ENCODE data around the gene SLC17A9. TPM values are rescaled to one million over a fixed set of nuclear protein-coding genes. Genes with fewer than 3 reads are reported as not detected.

Gene SLC17A9
- total and polyA plus RNA-seq, 2 donors (not counting 1 experiment from before 2014, with no cell fraction given), result 33.0 to 141 TPM

- Histone ChIP-seq H3K79me2 (ENCODE audit: control insufficient read depth, insufficient read depth, low read length) (no peaks in the 10 kb centered on the region), H3K4me3 (ENCODE audit: control extremely low read depth in 1 of 5, extremely low read depth in 1 of 5, insufficient read depth in 1 of 5, low read depth in 2 of 5, low read length in 4 of 5) (peak overlapping the region in 1 of 5 experiments; percentile 54), H3K4me1 (ENCODE audit: control insufficient read depth in 2 of 2, insufficient read depth in 2 of 2, low read length in 2 of 2) (peaks cover 57 to 58% of the 10 kb centered on the region in 2 donors), H3K9me3 (ENCODE audit: control extremely low read depth in 1 of 3, control insufficient read depth in 2 of 3, insufficient read depth in 1 of 3, low read length in 2 of 3) (peaks cover 0 to 37% (median 0%) of the 10 kb centered on the region in 3 donors), H3K36me3 (replicated peaks in 1 of 2; ENCODE audit: control extremely low read depth in 1 of 2, control insufficient read depth in 1 of 2, extremely low read depth in 1 of 2, insufficient read depth in 2 of 2, low read length in 1 of 2) (no peaks in the 10 kb centered on the region), H3K27ac (ENCODE audit: low read length in 2 of 2) (no peak overlapping the region), H2AFZ (ENCODE audit: insufficient read depth, low read depth, low read length, poor library complexity, severe bottlenecking) (no peak overlapping the region), H3K27me3 (replicated peaks in 1 of 4; ENCODE audit: control extremely low read depth in 1 of 4, control insufficient read depth in 3 of 4, insufficient read depth in 4 of 4, low read length in 3 of 4) (peaks cover 0 to 91% (median 49%) of the 10 kb centered on the region in 4 experiments), H4K20me1 (ENCODE audit: control insufficient read depth, insufficient read depth, low read length, poor library complexity, severe bottlenecking) (peaks cover 7% of the 10 kb centered on the region), H3K4me2 (replicated peaks; ENCODE audit: low read depth, low read length, poor library complexity, severe bottlenecking) (peak overlapping the region; percentile 86), H3K9ac (ENCODE audit: low read length) (peak overlapping the region; percentile 54)
- Mint-ChIP-seq H3K9me3 (ENCODE audit: insufficient read depth) (no peaks in the 10 kb centered on the region), H3K27ac (peak overlapping the region; percentile 91), H3K27me3 (peaks cover 47% of the 10 kb centered on the region), H3K4me1 (peaks cover 48% of the 10 kb centered on the region), H3K4me3 (peak overlapping the region; percentile 88)
- no peak for ATAC-seq (ENCODE audit: low read depth)
- intact Hi-C loops (cut with micrococcal nuclease), result loop anchor here (1.0 to 5.0 kb wide), 2 partner anchors 31 to 856 kb away; partner anchors contain the start of gene LSM14B
- WGBS (ENCODE audit: insufficient coverage), result 4% methylated on average over 13 of the region's 13 CpGs
- POLR2A ChIA-PET, result interaction anchor here (0.6 to 1.4 kb wide), 4 partner anchors 24 to 737 kb away, joined by 3 to 8 read pairs (median 4); no protein-coding TSS in a partner anchor
- DNase-seq, result peak; percentile 64
- CTCF ChIA-PET, result interaction anchor here (1.2 to 1.6 kb wide), 2 partner anchors 53 to 71 kb away, joined by 3 to 4 read pairs; no protein-coding TSS in a partner anchor
- TF ChIP-seq EZH2 (IDR thresholded peaks at IDR 0.05; ENCODE audit: borderline replicate concordance, insufficient read depth, low read depth, low read length, poor library complexity, severe bottlenecking) (no peak), CTCF (IDR thresholded peaks at IDR 0.05) (no peak)
Measured at GRCh38 chr20:62978561-62978943, 26.0 kb downstream of the SLC17A9 start.

GRCh38 chr20:62979310-62979709, 26.8 kb downstream of the SLC17A9 start:
- Histone ChIP-seq H3K27me3 (replicated peaks in 1 of 4; ENCODE audit: control extremely low read depth in 1 of 4, control insufficient read depth in 3 of 4, insufficient read depth in 4 of 4, low read length in 3 of 4) (peaks cover 0 to 90% (median 47%) of the 10 kb centered on the region in 4 experiments), H4K20me1 (ENCODE audit: control insufficient read depth, insufficient read depth, low read length, poor library complexity, severe bottlenecking) (peaks cover 7% of the 10 kb centered on the region), H3K9ac (ENCODE audit: low read length) (no peak overlapping the region), H2AFZ (ENCODE audit: insufficient read depth, low read depth, low read length, poor library complexity, severe bottlenecking) (no peak overlapping the region), H3K79me2 (ENCODE audit: control insufficient read depth, insufficient read depth, low read length) (no peaks in the 10 kb centered on the region), H3K4me1 (ENCODE audit: control insufficient read depth in 2 of 2, insufficient read depth in 2 of 2, low read length in 2 of 2) (peaks cover 53 to 58% of the 10 kb centered on the region in 2 donors), H3K4me3 (ENCODE audit: control extremely low read depth in 1 of 5, extremely low read depth in 1 of 5, insufficient read depth in 1 of 5, low read depth in 2 of 5, low read length in 4 of 5) (no peak overlapping the region), H3K4me2 (replicated peaks; ENCODE audit: low read depth, low read length, poor library complexity, severe bottlenecking) (no peak overlapping the region), H3K36me3 (replicated peaks in 1 of 2; ENCODE audit: control extremely low read depth in 1 of 2, control insufficient read depth in 1 of 2, extremely low read depth in 1 of 2, insufficient read depth in 2 of 2, low read length in 1 of 2) (no peaks in the 10 kb centered on the region), H3K27ac (ENCODE audit: low read length in 2 of 2) (no peak overlapping the region), H3K9me3 (ENCODE audit: control extremely low read depth in 1 of 3, control insufficient read depth in 2 of 3, insufficient read depth in 1 of 3, low read length in 2 of 3) (peaks cover 0 to 37% (median 0%) of the 10 kb centered on the region in 3 donors)
- intact Hi-C loops (cut with micrococcal nuclease), result loop anchor here (5.0 kb wide), 1 partner anchor 857 kb away; the partner anchor contains the start of gene LSM14B
- ChIA-PET CTCF (interaction anchor here (0.8 to 1.2 kb wide), 5 partner anchors 20 to 104 kb away, joined by 3 to 7 read pairs (median 3); no protein-coding TSS in a partner anchor), POLR2A (no interaction called here)
- 72% methylated on average over 11 of the region's 14 CpGs for WGBS (ENCODE audit: insufficient coverage)
- ATAC-seq (ENCODE audit: low read depth) (no peak), DNase-seq (no peak)
- Mint-ChIP-seq H3K9me3 (ENCODE audit: insufficient read depth) (no peaks in the 10 kb centered on the region), H3K4me1 (peaks cover 47% of the 10 kb centered on the region), H3K4me3 (peak overlapping the region; percentile 61), H3K27me3 (peaks cover 50% of the 10 kb centered on the region), H3K27ac (peak overlapping the region; percentile 71)
- TF ChIP-seq EZH2 (IDR thresholded peaks at IDR 0.05; ENCODE audit: borderline replicate concordance, insufficient read depth, low read depth, low read length, poor library complexity, severe bottlenecking) (no peak), CTCF (IDR thresholded peaks at IDR 0.05) (no peak)

Measured in B cell (primary cell).